KOPT-K1 (cell line): Measurements from ENCODE around the gene PBX1.

Source experiments
- H3K27ac ChIP-seq: fragments of 200-600 bp; sonication (generic); 2 replicates; pipeline ENCODE4 v1.5.1; 2016; ENCODE audit warnings: antibody characterized with exemption, mild to moderate bottlenecking, low read depth, low read length; ENCODE audit not compliant: poor library complexity, severe bottlenecking
- H3K36me3 ChIP-seq: fragments of 200-600 bp; sonication (generic); 2 replicates; pipeline ENCODE4 v1.5.1; 2017; ENCODE audit warnings: antibody characterized with exemption, mild to moderate bottlenecking, low read length, moderate library complexity; ENCODE audit not compliant: insufficient read depth
- H3K9me3 ChIP-seq: fragments of 200-600 bp; sonication (generic); 2 replicates; pipeline ENCODE4 v1.5.1; 2017; ENCODE audit warnings: antibody characterized with exemption, low read length, mild to moderate bottlenecking; ENCODE audit not compliant: insufficient read depth, poor library complexity, severe bottlenecking

The PBX1 gene

DNA sequence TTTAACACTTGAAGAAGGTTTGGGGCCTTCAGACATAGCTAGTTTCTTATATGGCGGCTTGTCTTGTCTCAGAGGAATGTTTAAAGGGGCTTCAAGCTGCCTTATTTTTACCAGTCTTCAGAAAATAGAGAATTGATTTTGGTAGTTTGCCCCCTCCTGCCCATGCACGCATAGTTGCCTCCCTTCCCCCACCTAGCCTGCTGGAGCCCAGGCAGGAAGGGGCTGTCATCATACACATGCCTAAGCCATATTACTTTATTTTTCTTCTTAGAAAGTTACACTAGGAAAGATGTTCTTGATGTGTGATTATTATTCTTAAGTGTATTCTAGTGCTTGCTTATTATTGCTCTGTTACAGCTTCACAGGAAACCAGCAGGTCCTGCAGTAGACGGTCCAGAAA lies 18.3 kb downstream of the PBX1 start:
- H3K9me3 ChIP-seq: no peaks in the 10 kb centered on the region
- H3K27ac ChIP-seq: no peak overlapping the region
- no peaks in the 10 kb centered on the region for H3K36me3 ChIP-seq

DNA sequence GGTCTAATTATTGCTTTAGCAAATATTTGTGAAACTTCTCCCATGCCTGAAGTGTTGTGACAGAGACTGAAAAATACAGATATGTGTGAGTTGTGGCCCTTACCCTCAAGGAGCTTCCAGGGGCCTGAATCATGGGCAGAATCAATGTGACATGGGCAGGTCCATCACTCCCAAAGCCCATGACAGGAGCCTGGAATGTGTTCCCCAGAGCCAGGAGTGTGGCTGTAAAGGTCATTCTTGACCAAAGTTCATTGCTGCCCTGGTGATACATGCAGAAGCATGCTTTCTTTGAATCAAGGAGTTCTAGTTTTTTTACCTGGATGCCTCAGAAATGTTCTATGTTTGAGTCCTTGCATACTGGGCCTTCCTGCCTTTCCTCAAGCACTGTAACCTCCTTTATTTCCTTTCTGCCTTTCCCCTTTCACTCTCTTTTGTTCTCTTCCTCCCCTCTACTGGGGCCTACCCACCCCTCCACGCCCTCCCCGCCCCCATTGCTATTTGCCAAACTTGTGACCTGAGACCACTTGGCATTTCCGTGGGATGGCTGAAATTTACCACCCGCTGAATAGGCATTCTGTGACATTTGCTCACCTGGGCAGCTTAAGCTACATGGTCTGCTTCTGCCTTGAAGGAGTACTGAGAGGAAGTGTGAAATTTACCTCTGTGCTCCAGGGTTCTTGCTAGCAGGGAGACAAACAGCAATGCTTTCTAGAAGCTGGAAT lies 19.7 kb downstream of the PBX1 start:
- no peak overlapping the region for H3K27ac ChIP-seq
- H3K9me3 ChIP-seq: no peaks in the 10 kb centered on the region
- no peaks in the 10 kb centered on the region for H3K36me3 ChIP-seq

DNA sequence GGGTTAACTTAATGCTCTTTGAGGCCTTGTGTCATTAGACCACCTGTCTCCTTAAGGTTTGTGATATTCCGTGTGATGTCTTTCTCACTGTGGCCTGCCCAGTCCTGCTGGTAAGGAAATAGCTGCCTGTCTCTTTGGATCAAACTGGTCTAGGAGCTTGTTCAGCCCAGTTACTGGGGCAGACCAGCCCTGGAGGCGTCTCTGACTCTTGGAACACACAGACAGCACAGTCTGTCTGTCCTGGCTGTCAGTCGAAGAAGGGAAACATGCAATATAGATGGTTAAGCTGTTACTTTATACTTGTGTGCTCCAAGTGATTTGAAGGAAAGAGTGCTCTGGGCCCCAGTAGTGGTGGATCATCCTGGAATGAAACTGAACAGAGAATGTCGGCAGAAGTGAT lies 20.4 kb downstream of the PBX1 start:
- H3K9me3 ChIP-seq: no peaks in the 10 kb centered on the region
- no peak overlapping the region for H3K27ac ChIP-seq
- H3K36me3 ChIP-seq: no peaks in the 10 kb centered on the region

DNA sequence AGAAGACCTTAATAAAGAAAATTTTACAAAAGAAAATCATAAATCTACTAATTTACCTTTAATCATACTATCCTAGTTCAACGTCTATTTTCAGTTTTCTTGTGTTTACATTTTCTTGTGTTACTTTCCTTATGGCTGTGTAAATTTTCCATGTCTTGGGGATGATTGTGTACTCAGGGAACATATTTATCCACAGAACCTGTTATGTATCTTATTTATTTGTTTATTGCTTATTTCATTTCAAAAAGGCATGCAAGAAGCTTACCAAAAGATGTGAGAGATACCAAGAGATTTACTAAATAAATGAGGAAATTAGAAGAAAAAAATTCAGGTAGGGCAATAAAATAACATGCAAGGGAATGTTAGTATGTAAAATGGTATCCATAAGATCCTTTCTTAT lies 22.8 kb downstream of the PBX1 start:
- H3K36me3 ChIP-seq: no peaks in the 10 kb centered on the region
- H3K27ac ChIP-seq: no peak overlapping the region
- no peaks in the 10 kb centered on the region for H3K9me3 ChIP-seq

DNA sequence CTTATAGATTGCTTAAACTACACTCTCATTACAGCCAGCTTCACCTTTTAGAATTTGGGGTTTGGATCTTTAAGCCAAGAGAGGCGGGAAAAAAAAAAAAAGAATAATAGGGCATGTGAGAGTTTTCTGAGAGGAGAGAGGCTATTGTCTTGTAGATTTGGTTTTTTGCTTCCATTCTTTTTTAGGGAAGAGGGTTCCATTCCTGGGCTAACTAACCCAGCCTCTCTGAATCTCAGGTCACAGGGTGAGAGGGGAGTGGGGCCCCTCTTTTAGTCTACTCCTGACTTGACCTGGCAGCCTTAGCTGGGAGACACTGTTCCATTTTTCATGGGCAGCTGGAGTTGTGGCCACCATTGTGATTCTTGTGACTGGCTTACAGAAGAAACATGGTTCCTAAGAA lies 24.2 kb downstream of the PBX1 start:
- Histone ChIP-seq H3K9me3 (no peaks in the 10 kb centered on the region), H3K27ac (no peak overlapping the region), H3K36me3 (no peaks in the 10 kb centered on the region)

DNA sequence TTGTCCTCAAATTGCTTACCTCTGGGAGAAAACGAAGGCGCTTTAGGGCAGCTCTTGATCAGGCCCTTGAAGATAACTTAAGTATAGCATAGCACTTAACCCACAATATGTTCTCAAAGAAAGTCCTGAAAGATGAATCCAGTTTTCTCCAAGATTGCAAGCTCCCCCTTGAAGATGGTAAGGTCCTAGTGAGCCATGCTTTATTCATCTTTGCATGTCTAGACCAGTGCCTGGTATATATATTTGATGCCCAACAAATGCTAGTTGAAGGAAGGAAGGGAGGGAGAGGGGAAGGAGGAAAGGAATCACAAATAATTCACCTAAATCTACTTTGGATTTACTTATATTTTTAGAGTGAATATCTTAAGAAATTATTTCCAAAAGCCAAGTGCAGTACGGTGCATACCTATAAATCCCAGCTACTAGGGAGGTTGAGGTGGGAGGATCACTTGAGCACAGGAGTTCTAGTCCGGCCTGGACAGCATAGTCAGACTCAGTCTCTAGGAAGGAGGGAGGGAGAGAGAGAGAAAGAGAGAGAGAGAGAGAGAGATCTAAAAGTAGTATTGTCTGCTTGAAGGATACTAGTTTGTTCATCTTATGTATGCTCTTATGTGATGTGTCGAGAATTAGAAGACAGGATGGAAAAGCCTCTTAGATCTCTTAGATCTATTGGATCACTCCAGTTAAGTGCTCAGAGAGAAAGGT lies 25.0 kb downstream of the PBX1 start:
- Histone ChIP-seq H3K9me3 (no peaks in the 10 kb centered on the region), H3K27ac (no peak overlapping the region), H3K36me3 (no peaks in the 10 kb centered on the region)

DNA sequence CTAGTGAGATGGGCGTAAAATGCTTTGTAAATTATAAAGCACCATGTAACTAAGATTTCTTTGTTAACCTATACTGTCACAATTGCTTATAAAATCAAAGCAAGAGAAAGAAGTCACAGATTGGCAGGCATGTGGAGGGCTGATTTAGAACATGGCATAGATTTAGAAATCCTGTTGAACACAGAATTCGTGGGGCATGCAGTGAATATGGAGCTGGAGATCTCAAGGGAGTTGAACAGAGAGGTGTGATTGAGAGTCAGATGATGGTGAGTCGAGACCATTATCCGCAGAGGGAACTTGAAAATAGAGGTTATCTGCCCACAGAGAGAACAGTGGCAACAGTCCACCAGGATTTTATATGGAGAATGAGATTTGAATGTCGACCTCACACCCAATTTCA lies 27.6 kb downstream of the PBX1 start:
- Histone ChIP-seq H3K36me3 (no peaks in the 10 kb centered on the region), H3K9me3 (no peaks in the 10 kb centered on the region), H3K27ac (no peak overlapping the region)

DNA sequence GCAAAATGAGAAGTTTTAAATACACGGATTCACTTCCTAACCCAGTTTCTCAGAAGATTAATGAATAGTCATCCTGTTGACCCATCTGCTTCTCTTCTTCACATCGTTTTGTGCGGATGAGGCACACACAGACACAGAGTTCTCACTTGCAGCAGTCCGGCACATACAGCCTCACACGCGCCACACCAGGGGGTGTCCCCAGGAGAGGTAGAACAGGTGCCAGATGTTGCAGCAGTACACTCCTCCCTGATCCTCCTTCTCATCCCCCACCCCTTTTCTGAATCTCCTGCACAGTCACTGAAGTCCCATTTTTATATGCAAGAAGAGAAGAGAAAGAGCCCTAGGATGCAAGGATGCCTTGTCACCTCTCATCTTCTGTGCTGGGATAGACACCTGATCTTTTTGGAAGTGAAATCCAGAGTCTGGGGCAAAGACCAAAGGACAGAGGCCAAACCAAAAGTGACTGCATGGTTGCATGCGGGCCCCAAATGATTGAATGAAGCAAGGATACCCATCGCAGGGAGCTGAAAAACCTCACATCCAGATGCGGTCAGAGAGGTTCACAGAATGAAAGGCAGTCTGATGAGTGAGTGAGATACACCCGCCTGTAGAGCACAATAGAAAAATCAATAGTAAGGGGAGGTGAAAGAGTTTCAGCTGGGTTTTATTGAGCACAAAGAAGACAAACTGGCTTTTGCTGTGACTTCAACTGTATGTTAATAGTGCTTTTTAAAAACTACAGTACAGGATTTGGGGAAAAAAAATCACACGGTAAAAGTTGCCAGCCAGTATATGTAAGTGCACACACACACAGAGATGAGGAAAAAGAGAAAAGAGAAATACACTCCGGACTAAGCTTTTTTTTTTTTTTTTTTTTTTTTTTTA lies 28.9 kb downstream of the PBX1 start:
- Histone ChIP-seq H3K36me3 (no peaks in the 10 kb centered on the region), H3K27ac (no peak overlapping the region), H3K9me3 (no peaks in the 10 kb centered on the region)

DNA sequence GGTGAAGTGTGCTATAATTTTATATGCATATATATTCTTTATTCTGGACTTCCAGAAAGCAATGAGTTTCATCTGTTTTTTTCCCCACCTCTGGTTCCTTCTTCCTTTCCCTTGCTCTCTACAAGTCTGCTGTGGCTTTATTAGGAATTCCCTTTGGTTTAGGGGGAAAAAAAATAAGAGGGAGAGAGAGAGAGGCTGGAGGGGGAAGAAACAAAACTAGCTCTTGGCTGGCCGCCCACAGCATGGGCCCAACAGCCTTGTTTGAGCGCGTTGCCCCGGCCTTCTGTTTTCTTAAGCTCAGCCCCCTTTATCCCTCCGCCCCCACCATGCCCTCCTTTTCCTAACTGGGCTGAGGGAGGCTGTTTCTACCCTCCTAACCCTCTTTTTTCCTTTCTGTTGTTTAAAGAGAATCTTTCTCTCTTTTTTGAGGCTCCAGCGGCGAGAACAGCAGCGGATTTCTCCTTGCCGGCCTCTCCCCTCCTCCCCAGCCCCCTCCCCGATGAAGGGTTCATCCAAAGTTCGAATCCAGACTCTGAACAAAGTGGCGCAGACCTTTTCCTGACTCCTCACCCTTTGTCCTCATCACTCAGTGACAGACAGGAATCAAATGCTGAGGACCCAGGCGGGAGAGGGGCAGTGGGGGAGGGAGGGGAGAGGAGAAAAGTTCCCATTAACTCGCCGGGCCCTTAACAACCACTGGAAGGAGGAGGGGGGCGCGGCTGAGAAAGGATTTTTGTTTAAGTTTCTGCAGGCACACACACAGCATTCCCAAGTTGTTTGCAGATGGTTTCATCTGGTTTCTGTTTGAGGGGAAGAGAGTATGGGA lies 29.7 kb downstream of the PBX1 start:
- no peak overlapping the region for H3K27ac ChIP-seq
- H3K36me3 ChIP-seq: no peaks in the 10 kb centered on the region
- H3K9me3 ChIP-seq: no peaks in the 10 kb centered on the region

DNA sequence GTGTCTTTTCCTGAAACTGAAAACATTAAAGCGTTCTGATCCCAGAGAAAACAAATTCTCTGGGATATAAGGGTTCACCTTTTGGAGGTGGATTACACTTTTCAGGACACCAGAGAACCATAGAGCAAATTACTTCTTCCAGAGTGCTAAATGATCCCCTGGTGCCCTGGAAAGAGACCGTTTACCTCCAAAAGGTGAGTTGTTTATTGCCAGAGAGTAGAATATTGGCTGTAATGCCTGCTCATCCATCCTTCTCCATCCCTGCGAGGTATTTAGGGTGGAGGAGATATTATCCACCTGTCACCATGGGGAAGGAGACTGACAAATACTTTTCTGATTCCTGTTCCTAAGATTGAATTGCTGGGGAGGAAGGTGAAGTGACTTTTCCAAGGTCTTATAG lies 30.4 kb downstream of the PBX1 start:
- no peaks in the 10 kb centered on the region for H3K9me3 ChIP-seq
- no peak overlapping the region for H3K27ac ChIP-seq
- no peaks in the 10 kb centered on the region for H3K36me3 ChIP-seq

DNA sequence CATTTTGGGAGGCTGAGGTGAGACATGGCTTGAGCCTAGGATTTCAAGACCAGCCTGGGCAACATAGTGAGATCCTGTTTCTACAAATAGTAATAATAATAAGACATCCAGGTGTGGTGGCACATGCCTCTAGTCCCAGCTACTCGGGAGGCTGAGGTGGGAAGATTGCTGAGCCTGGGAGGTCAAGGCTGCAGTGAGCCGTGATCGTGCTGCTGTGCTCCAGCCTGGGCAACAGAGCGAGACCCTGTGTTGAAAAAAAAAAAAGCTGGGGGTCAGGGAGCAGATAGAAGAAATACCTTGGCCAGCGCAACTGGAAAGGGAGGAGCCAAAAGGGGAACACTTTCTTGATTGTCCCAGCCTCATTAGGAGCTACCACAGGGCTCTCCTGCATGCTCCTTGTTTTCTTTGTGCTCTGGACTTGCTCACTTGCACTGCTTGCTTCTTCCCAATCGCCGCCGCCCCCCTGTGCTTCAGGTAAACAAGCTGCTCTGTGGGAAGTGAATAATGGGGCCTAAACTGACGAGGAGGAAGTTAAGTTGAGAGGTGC lies 31.1 kb downstream of the PBX1 start:
- no peaks in the 10 kb centered on the region for H3K36me3 ChIP-seq
- H3K9me3 ChIP-seq: no peaks in the 10 kb centered on the region
- H3K27ac ChIP-seq: no peak overlapping the region

DNA sequence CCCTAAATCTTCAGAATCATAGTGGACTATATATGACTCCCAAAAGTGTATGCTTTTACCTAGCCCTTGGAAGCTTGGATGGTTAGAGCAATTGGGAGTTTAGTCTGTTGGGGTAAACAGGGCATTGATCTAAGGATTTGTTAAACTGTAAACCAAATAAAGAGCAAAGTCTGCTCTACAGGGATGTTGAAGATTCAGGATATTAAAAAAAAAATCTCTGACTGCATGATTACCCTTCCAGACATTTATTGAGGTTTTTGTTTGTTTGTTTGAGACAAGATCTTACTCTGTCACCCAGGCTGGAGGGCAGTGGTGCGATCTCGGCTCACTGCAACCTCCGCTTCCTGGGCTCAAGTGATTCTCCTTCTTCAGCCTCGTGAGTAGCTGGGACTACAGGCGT lies 31.6 kb downstream of the PBX1 start:
- Histone ChIP-seq H3K9me3 (no peaks in the 10 kb centered on the region), H3K27ac (no peak overlapping the region), H3K36me3 (no peaks in the 10 kb centered on the region)

DNA sequence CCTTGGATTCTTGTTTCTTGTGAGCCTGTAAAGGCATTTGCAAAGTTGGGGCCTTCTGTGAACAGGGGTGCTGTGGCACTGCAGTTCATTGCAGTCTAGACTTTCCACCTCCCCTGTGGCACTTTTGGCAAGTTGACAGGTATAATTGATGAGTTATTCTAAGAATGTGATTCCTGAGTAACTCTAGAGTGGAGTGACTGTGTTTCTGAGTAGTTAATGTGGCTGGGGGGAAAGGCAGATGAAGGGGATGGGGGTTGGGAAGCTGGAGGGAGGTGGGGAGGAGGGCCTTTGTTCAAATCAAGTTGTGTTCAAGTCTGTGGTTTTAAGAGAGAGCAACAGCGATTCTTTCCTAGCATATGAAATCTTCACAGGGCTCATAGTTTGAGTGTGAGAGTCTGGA lies 32.9 kb downstream of the PBX1 start:
- Histone ChIP-seq H3K36me3 (no peaks in the 10 kb centered on the region), H3K9me3 (no peaks in the 10 kb centered on the region), H3K27ac (no peak overlapping the region)

DNA sequence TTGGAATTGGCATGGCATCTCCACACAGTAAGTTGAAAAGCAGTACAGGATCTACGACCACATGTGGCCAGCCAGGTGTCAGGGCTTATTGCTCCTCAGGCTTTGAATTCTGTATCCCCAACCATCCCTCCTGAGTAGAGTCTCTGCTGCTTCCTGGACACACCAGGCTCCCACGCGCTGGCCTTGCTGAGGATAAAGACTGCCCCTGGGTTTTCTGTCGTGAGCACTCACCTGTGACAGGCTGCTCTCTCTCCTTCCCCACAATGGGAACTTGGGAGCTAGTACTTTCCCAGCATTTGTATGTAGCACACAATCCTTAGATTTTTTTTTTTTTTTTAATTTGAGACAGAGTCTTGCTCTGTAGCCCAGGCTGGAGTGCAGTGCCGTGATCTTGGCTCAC lies 33.6 kb downstream of the PBX1 start:
- Histone ChIP-seq H3K9me3 (no peaks in the 10 kb centered on the region), H3K27ac (no peak overlapping the region), H3K36me3 (no peaks in the 10 kb centered on the region)
